SK-N-MC (cell line): ENCODE measurements around the gene XDH.

Source experiments
- EZH2 ChIP-seq: fragments of 200-600 bp; sonication (generic); IDR thresholded peaks from one replicate; pipeline ENCODE4 v1.6.1; 2017; ENCODE audit warnings: antibody characterized with exemption
- POLR2AphosphoS5 ChIP-seq: IDR thresholded peaks from 2 replicates; pipeline ENCODE4 v1.6.1; 2012; ENCODE audit warnings: mild to moderate bottlenecking, low read depth, low read length, borderline replicate concordance

DNA sequence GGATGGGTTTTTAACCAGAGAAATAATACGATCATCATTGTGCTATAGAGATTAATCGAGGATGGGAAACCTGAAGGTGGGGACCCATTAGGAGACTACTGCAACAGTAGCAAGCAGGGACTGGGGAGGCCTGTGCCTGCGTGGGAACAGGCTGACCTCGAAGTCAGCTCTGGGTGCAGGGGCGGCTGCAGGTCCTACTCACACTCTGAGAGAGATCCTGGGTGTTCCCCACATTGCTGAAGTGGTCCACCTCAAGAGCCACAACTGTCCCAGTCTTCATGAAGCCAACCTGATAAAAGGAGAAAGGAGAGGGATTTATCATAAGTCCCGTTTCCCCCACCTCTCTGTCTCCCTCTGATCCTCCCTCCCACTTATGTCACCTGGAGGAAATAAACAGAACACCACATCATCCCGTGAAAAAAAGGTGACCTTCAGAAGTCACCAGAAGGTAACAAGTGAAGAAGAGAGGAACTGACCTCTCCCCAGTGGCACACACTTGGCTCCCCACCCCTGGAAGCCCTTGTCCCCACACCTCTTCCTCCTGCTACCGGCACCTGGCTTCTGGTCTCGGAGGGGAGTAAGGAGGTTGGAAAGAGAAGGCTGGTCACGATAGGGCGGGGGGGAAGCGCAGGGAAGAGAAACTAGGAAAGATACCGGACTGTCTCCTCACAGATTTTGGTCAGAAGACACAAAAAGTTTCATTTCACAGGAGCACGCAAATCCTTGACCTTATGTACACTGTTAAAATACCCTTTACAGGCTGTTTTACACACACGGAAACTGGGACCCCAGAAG, 50.4 kb downstream of the XDH start:
- TF ChIP-seq EZH2 (no peak), POLR2AphosphoS5 (no peak)
